ENCODE results near the gene HIGD1B. TPM values are rescaled to one million over a fixed set of nuclear protein-coding genes. Genes with fewer than 3 reads are reported as not detected.

The HIGD1B gene
- total and polyA plus RNA-seq, 4 donors: 3.0 to 25.4 (median 18.0) TPM

DNA sequence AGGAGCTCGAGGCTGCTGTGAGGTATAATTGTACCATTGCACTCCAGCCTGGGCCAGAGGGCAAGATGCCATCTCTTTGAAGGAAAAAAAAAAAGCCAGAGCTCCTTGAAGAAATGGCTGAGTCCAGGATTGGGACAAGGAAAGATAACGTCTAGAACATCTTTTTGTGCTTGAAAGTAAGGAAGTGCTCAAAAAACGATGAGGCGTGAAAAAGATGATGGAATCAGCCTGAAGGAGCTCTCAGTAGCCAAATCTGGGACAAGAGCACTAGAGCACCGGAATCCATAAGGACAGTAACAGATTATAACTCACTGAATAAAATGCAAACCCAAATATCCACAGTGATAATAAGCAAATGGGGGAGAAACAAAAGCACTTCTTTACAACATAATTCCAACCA lies 29.4 kb downstream of the HIGD1B start:
- Histone ChIP-seq H3K27me3 (ENCODE audit: control insufficient read depth in 3 of 3, insufficient read depth in 3 of 3, low read length in 2 of 3) (no peaks in the 10 kb centered on the region), H3K4me1 (ENCODE audit: control insufficient read depth in 5 of 5, insufficient read depth in 5 of 5, low read length in 5 of 5) (peaks cover 0 to 1% (median 0%) of the 10 kb centered on the region in 5 donors), H3K4me3 (no peak overlapping the region), H3K36me3 (ENCODE audit: control insufficient read depth in 4 of 4, insufficient read depth in 4 of 4, low read length in 4 of 4) (peaks cover 25 to 48% (median 40%) of the 10 kb centered on the region in 4 donors), H3K9ac (ENCODE audit: insufficient read depth in 1 of 2, low read length in 2 of 2) (no peak overlapping the region), H3K27ac (ENCODE audit: low read depth in 1 of 2, low read length in 1 of 2) (no peak overlapping the region), H3K9me3 (ENCODE audit: control insufficient read depth in 4 of 4, insufficient read depth in 3 of 4, low read length in 3 of 4) (peaks cover 0 to 1% (median 0%) of the 10 kb centered on the region in 4 donors)
- TF ChIP-seq, protein P1, sequence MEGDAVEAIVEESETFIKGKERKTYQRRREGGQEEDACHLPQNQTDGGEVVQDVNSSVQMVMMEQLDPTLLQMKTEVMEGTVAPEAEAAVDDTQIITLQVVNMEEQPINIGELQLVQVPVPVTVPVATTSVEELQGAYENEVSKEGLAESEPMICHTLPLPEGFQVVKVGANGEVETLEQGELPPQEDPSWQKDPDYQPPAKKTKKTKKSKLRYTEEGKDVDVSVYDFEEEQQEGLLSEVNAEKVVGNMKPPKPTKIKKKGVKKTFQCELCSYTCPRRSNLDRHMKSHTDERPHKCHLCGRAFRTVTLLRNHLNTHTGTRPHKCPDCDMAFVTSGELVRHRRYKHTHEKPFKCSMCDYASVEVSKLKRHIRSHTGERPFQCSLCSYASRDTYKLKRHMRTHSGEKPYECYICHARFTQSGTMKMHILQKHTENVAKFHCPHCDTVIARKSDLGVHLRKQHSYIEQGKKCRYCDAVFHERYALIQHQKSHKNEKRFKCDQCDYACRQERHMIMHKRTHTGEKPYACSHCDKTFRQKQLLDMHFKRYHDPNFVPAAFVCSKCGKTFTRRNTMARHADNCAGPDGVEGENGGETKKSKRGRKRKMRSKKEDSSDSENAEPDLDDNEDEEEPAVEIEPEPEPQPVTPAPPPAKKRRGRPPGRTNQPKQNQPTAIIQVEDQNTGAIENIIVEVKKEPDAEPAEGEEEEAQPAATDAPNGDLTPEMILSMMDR (IDR thresholded peaks at IDR 0.05; ENCODE audit: control extremely low read depth, extremely low read depth): no peak
- 88 to 89% methylated on average over 5 of the region's 5 CpGs for WGBS, 2 donors
- no peak for DNase-seq
- ATAC-seq (ENCODE audit: insufficient read depth, low FRiP score): no peak

DNA sequence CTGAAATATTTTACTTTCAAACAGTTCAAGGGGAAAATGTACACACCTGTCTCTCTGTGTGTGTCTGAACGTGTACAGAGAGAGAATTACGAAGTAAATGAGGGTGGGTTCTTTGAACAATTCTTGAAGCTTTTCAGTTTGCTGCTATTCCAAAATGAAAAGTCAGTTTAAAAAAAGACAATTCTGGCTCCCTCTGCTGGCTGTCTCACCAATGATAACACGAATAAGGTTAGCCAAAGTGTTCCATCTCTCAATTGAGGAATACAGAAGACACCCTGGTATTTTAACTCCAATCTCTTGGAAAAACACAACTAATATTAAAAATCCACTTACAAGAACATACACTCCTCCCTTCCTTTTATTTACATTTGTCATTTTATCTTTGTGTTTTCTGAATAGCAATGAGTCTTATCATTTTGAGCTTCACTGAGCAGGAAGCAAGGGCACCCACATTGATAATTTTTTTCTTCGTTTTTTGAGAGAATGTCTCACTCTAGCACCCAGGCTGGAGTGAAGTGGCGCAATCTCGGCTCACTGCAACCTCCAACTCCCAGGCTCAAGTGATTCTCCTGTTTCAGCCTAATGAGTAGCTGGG lies 31.0 kb downstream of the HIGD1B start:
- ATAC-seq (ENCODE audit: insufficient read depth, low FRiP score) (no peak), DNase-seq (peak; percentile 29 to 68 (median 66))
- 58 to 67% methylated on average over 6 of the region's 6 CpGs for WGBS, 2 donors
- Histone ChIP-seq H3K27me3 (ENCODE audit: control insufficient read depth in 3 of 3, insufficient read depth in 3 of 3, low read length in 2 of 3) (no peaks in the 10 kb centered on the region), H3K36me3 (ENCODE audit: control insufficient read depth in 4 of 4, insufficient read depth in 4 of 4, low read length in 4 of 4) (peaks cover 28 to 60% (median 45%) of the 10 kb centered on the region in 4 donors), H3K4me1 (ENCODE audit: control insufficient read depth in 5 of 5, insufficient read depth in 5 of 5, low read length in 5 of 5) (no peaks in the 10 kb centered on the region), H3K4me3 (no peak overlapping the region), H3K9ac (ENCODE audit: insufficient read depth in 1 of 2, low read length in 2 of 2) (no peak overlapping the region), H3K27ac (ENCODE audit: low read depth in 1 of 2, low read length in 1 of 2) (no peak overlapping the region), H3K9me3 (ENCODE audit: control insufficient read depth in 4 of 4, insufficient read depth in 3 of 4, low read length in 3 of 4) (no peaks in the 10 kb centered on the region)
- TF ChIP-seq, protein P1 (IDR thresholded peaks at IDR 0.05; ENCODE audit: control extremely low read depth, extremely low read depth): no peak

DNA sequence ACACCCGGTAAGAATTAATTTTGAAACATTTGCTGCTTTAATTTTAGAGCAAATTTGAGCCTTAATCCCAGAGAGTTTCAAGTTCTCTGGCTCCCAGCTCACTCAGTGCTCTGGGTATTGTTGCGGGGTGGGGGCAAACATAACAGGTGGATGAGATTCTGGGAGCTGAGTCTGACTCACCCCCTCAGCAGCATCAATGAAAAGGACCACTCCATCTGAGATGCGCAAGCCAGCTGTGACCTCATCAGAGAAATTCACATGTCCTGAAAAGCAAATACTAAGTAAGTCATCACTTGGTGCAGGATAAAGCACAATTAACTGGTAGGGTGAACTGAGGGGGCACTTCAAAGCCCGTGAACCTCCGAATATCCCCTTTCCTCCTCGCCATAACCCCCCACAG lies 31.7 kb downstream of the HIGD1B start:
- WGBS, 2 donors: 95 to 96% methylated on average over 6 of the region's 6 CpGs

More for the DNA sequence above, 31.7 kb downstream of the HIGD1B start:
- no peak for ATAC-seq (ENCODE audit: insufficient read depth, low FRiP score)
- Histone ChIP-seq H3K27me3 (ENCODE audit: control insufficient read depth in 3 of 3, insufficient read depth in 3 of 3, low read length in 2 of 3) (no peaks in the 10 kb centered on the region), H3K9me3 (ENCODE audit: control insufficient read depth in 4 of 4, insufficient read depth in 3 of 4, low read length in 3 of 4) (no peaks in the 10 kb centered on the region), H3K4me1 (ENCODE audit: control insufficient read depth in 5 of 5, insufficient read depth in 5 of 5, low read length in 5 of 5) (no peaks in the 10 kb centered on the region), H3K36me3 (ENCODE audit: control insufficient read depth in 4 of 4, insufficient read depth in 4 of 4, low read length in 4 of 4) (peaks cover 28 to 60% (median 44%) of the 10 kb centered on the region in 4 donors), H3K4me3 (no peak overlapping the region), H3K9ac (ENCODE audit: insufficient read depth in 1 of 2, low read length in 2 of 2) (no peak overlapping the region), H3K27ac (ENCODE audit: low read depth in 1 of 2, low read length in 1 of 2) (no peak overlapping the region)
- DNase-seq: no peak
- TF ChIP-seq, protein P1 (IDR thresholded peaks at IDR 0.05; ENCODE audit: control extremely low read depth, extremely low read depth): no peak

Measured in lung (tissue), 12 donors.